K562 (cell line): ENCODE measurements around the gene RIPOR1. TPM values are rescaled to one million over a fixed set of nuclear protein-coding genes. Genes with fewer than 3 reads are reported as not detected.

Experiments used
- BCOR ChIP-seq: fragments of 450-650 bp; IDR thresholded peaks from 2 replicates; pipeline ENCODE4 v1.6.1; 2016
- CTBP1 ChIP-seq: fragments of 450-650 bp; IDR thresholded peaks from 2 replicates; pipeline ENCODE4 v1.6.1; 2016; ENCODE audit warnings: borderline replicate concordance
- EGR1 ChIP-seq: fragments of 450-650 bp; conservative IDR thresholded peaks from 2 replicates; pipeline ENCODE4 v1.6.1; 2017; ENCODE audit warnings: mild to moderate bottlenecking
- GABPB2 ChIP-seq: fragments of 250-450 bp; sonication (Bioruptor Pico); conservative IDR thresholded peaks from 2 replicates; pipeline ENCODE4 v1.5.1; 2021; ENCODE audit warnings: mild to moderate bottlenecking
- KAT8 ChIP-seq: fragments of 450-650 bp; IDR thresholded peaks from 2 replicates; pipeline ENCODE4 v1.6.1; 2016; ENCODE audit warnings: low read depth, mild to moderate bottlenecking
- LARP7 ChIP-seq: fragments of 450-650 bp; IDR thresholded peaks from 2 replicates; pipeline ENCODE4 v1.6.1; 2016
- MAX ChIP-seq: sonication (generic); formaldehyde crosslinking; IDR thresholded peaks from 2 replicates; pipeline ENCODE4 v1.9.0; 2022; ENCODE audit warnings: mild to moderate bottlenecking, missing genetic modification reagents
- PHB2 ChIP-seq: fragments of 450-650 bp; IDR thresholded peaks from 2 replicates; pipeline ENCODE4 v1.6.1; 2017; ENCODE audit warnings: low read depth
- RBM14 ChIP-seq: fragments of 200-400 bp; formaldehyde crosslinking; IDR thresholded peaks from 2 replicates; pipeline ENCODE4 v1.6.1; 2018; ENCODE audit warnings: low read depth, mild to moderate bottlenecking, low read length, moderate library complexity, borderline replicate concordance; ENCODE audit not compliant: insufficient read depth
- SP1 ChIP-seq: sonication (generic); formaldehyde crosslinking; IDR thresholded peaks from 2 replicates; pipeline ENCODE4 v1.8.1; 2022; ENCODE audit warnings: mild to moderate bottlenecking, missing genetic modification reagents
- TSHZ1 ChIP-seq: fragments of 250-450 bp; sonication (Bioruptor Pico); IDR thresholded peaks from 2 replicates; pipeline ENCODE4 v1.4.0; 2020; ENCODE audit warnings: mild to moderate bottlenecking, moderate library complexity
- UBTF ChIP-seq, 2 experiments: IDR thresholded peaks; 2 replicates each; pipeline ENCODE4 v1.6.1; 2012; ENCODE audit warnings: improper control_type of control experiment in 2 of 2, low read depth in 2 of 2, low read length in 2 of 2, borderline replicate concordance in 1 of 2
- ZBTB7A ChIP-seq: IDR thresholded peaks from 2 replicates; pipeline ENCODE4 v1.6.1; 2011; ENCODE audit warnings: low read depth, mild to moderate bottlenecking, low read length, moderate library complexity, borderline replicate concordance; ENCODE audit not compliant: control insufficient read depth
- ZFP91 ChIP-seq: sonication (generic); formaldehyde crosslinking; IDR thresholded peaks from 2 replicates; pipeline ENCODE4 v1.8.0; 2022; ENCODE audit warnings: mild to moderate bottlenecking, missing genetic modification reagents
- ZKSCAN1 ChIP-seq: fragments of 150-350 bp; IDR thresholded peaks from 2 replicates; pipeline ENCODE4 v1.6.1; 2016; ENCODE audit warnings: low read depth, low read length
- polyA plus RNA-seq, 8 experiments: library from polyadenylated mRNA; depleted of rRNA in 4 of 8; stranded (reverse) in 5 of 8; unstranded in 3 of 8; fragments of >200 nt; fragmentation: Nextera tagmentation in 2 of 8; fragmentation: Illumina TruSeq in 1 of 8; extraction: Ambion mirVana in 2 of 8; extraction: Trizol in 1 of 8; gene quantifications; 2 replicates each; pipeline versions ENCODE4 v1.2.1 to v1.2.3, GENCODE V29; 2011 to 2014; ENCODE audit warnings: inconsistent platforms in 1 of 8, missing spikeins in 1 of 8
- total RNA-seq, 7 experiments: library from RNA; depleted of rRNA in 6 of 7; stranded (reverse); fragments of >200 nt in 6 of 7; fragmentation: Illumina TruSeq in 2 of 7; extraction: Trizol in 2 of 7; gene quantifications; 2 replicates each; pipeline versions ENCODE4 v1.2.1 to v1.2.3, GENCODE V29; 2011 to 2021; ENCODE audit warnings: low replicate concordance in 1 of 7

RIPOR1 gene
- total and polyA plus RNA-seq, 9 of the 15 experiments (the other 6 are each of a cell fraction or from before 2014, with no cell fraction given), result 0.36 to 31.1 (median 3.0) TPM

- TF ChIP-seq CTBP1 (no peak), TSHZ1 (CRISPR knock-in tag) (no peak), SP1 (CRISPR knock-in tag) (peak; percentile 20; the same call in 1 of the 2 replicates), GABPB2 (CRISPR knock-in tag) (no peak), UBTF (IDR thresholded peaks at IDR 0.05; ENCODE audit: borderline replicate concordance in 1 of 2, low read depth in 2 of 2, low read length in 2 of 2) (0 out of 4 replicates have a peak, but pooled peaks of 1 of the 2 experiments have one; percentile 4), RBM14 (0 out of 2 replicates have a peak, but pooled peaks have one; percentile 59), KAT8 (no peak), LARP7 (no peak), BCOR (peak; percentile 92), ZKSCAN1 (peak; percentile 99), MAX (CRISPR knock-in tag) (peak; percentile 49; the same call in 1 of the 2 replicates), PHB2 (no peak), EGR1 (no peak), ZFP91 (CRISPR knock-in tag) (no peak), ZBTB7A (no peak)
Measured at GRCh38 chr16:67529582-67530012, 968 bp downstream of the RIPOR1 start (continued).
